ENCODE measurements around the gene MYOM3.

The MYOM3 gene

DNA sequence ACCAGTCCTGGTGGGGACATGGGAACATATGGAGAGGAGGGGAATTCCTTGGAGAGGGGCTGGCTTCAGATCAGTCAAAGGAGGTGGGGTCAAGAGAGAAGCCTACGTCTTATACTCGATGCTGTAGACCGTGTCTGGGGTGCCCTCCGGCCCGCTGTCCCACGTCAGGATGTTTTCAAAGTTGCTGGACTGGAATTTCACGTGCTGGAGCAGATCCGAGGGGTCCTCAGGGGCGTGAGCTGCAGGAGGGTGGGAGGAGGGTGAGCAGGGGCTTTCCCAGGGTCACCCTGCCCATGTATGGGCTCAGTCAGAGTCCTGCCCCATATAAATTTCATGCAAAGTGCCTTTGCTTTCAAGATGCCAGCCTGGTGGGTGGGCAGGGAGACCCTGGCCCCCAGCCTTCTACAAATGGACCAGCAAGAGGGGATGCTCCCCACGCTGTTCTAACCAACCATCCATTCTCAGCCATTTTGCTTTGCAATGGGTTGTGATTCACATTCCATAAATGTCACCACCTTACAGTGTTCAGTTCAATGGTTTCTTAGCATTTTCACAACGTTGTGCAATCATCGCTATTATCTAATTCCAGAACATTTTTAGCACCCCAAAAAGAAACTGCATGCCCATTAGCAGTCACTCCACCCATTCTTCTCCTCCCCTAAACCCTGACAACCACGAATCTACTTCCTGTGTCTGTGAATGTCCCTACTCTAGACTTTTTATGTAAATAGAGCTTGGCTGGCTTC is 26.7 kb upstream of the MYOM3 start:
- Histone ChIP-seq H3K4me3 (no peak overlapping the region), H3K27ac (no peak overlapping the region)
- TF ChIP-seq, protein P1, sequence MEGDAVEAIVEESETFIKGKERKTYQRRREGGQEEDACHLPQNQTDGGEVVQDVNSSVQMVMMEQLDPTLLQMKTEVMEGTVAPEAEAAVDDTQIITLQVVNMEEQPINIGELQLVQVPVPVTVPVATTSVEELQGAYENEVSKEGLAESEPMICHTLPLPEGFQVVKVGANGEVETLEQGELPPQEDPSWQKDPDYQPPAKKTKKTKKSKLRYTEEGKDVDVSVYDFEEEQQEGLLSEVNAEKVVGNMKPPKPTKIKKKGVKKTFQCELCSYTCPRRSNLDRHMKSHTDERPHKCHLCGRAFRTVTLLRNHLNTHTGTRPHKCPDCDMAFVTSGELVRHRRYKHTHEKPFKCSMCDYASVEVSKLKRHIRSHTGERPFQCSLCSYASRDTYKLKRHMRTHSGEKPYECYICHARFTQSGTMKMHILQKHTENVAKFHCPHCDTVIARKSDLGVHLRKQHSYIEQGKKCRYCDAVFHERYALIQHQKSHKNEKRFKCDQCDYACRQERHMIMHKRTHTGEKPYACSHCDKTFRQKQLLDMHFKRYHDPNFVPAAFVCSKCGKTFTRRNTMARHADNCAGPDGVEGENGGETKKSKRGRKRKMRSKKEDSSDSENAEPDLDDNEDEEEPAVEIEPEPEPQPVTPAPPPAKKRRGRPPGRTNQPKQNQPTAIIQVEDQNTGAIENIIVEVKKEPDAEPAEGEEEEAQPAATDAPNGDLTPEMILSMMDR (IDR thresholded peaks at IDR 0.05), result no peak
- no peak for DNase-seq (ENCODE audit: low spot score)

DNA sequence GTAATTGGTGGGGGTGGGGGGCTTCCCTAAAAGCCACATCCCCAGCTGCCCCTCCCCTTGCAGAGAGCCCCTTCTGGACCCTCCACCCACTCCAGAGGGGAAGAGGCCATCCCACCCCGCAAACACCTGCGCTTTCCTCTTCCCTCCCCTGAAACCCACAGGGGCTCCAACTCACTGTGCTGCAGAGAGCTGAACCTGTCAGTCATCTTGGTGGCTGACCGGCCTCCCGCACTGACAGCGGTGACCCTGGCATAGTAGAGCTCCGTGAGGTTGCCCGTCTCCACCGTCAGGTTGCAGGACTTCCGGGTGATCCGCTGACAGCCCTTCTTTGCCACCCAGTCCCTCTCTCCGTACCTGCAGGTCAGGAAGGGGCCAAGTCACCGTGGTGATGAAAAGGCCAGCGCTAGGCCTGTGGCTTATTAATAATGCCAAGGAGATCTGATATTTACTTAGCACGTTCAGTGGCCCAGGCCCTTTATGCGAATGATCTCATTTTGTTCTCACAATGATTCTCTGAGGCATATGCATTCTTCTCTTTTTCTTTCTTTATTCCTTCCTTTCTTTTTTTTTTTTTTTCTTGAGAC is 25.1 kb upstream of the MYOM3 start:
- H3K4me3 ChIP-seq, result no peak overlapping the region
- no peak overlapping the region for H3K27ac ChIP-seq
- DNase-seq (ENCODE audit: low spot score), result no peak
- TF ChIP-seq, protein P1 (IDR thresholded peaks at IDR 0.05), result no peak

DNA sequence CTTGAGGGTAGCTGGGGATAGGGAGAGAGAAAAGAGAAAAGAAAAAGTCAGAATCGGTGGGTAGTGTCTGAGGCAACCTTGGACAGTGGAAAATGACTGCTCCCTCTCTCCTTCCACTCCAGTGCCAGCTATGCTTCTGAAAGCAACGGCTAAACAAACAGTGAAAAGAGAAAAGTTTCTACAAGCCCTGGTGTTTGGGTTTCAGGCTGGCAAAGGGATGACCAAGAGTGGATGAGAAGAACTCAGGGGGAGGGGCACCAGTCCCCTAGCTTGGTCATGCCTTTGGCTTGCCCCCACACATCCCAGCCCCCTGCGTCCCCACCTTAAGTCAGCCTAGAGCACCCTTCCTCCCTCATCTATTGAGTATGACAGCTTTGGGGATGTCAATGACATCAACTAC is 22.4 kb upstream of the MYOM3 start:
- no peak for DNase-seq (ENCODE audit: low spot score)
- TF ChIP-seq, protein P1 (IDR thresholded peaks at IDR 0.05), result no peak
- H3K27ac ChIP-seq, result no peak overlapping the region
- H3K4me3 ChIP-seq, result no peak overlapping the region

DNA sequence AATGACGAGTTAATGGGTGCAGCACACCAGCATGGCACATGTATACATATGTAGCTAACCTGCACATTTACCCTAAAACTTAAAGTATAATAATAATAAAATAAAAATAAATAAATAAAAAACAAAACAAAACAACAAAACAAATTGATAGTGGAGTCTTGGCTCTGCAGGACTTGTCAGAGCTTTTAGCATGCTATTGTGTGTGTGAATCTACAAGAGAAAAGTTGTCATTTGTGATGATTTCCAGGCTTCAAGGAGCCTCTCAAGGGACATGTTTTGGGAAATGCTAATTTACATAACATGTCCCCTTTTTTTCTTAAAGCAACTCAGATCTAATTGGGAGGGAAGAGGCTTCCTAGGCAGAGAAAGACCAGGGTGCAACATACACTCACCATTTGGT is 21.9 kb upstream of the MYOM3 start:
- H3K27ac ChIP-seq, result no peak overlapping the region
- TF ChIP-seq, protein P1 (IDR thresholded peaks at IDR 0.05), result no peak
- H3K4me3 ChIP-seq, result no peak overlapping the region
- no peak for DNase-seq (ENCODE audit: low spot score)

DNA sequence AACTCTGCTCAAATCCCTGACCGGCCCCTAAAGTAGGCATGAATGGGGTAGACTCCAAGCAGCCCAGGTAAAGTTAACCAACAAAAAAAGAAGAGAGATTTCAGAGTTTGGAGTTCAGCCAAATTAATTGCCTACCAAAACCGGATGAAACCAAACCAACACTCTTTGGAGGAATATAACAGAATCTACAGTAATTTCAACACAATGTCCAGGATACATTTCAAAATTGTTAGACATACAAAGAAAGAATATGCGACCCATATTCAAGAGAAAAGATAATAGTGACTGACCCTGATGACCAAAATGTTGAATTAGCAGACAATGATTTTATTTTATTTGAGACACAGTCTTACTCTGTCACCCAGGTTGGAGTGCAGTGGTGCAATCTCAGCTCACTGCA is 18.4 kb upstream of the MYOM3 start:
- Histone ChIP-seq H3K4me3 (no peak overlapping the region), H3K27ac (no peak overlapping the region)
- TF ChIP-seq, protein P1 (IDR thresholded peaks at IDR 0.05), result no peak
- DNase-seq (ENCODE audit: low spot score), result no peak

DNA sequence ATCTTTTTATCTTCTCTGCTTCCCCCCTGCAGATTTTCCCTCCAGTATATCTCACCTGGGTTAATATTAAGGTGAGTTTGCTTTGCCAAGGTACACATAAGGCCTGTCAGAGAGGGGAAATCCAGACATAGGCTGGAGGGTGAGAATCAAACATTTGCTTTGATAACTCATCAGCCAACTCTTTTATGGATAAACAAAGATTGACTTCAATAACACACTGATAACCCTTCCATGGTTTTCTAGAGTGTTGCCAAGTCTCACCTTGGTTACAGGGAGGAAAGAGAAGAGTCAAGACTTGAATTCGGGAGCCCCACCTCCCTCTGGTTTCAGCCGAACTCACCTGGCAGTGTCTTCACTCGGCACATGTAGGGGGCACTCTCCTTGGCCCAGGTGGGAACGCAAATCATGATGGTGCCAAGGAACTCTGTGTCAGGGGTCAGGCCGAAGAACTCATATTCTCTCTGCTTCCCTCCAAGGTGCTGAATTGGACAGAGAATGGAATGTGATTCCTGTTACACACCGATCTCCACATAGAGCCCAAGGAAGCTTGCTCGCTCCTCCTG is 15.9 kb upstream of the MYOM3 start:
- no peak for DNase-seq (ENCODE audit: low spot score)
- TF ChIP-seq, protein P1 (IDR thresholded peaks at IDR 0.05), result no peak
- Histone ChIP-seq H3K4me3 (no peak overlapping the region), H3K27ac (no peak overlapping the region)
